Duodenal mucosa (tissue), 2 donors: ENCODE data around the gene MAN1C1.

Experiments
- H3K27ac ChIP-seq: one replicate; pipeline ENCODE4 v1.7.0; 2013; ENCODE audit warnings: low read depth, low read length
- H3K27me3 ChIP-seq, 2 donors: one replicate each; pipeline ENCODE4 v1.7.0; 2013; ENCODE audit warnings: low read length in 2 of 2, control low read depth in 1 of 2; ENCODE audit not compliant: insufficient read depth in 2 of 2, control insufficient read depth in 1 of 2
- H3K36me3 ChIP-seq, 2 donors: one replicate each; pipeline ENCODE4 v1.7.0; 2013; ENCODE audit warnings: low read length in 2 of 2, control low read depth in 1 of 2; ENCODE audit not compliant: insufficient read depth in 2 of 2, control insufficient read depth in 1 of 2
- H3K4me1 ChIP-seq, 2 donors: one replicate each; pipeline ENCODE4 v1.7.0; 2013; ENCODE audit warnings: low read length in 2 of 2, control low read depth in 1 of 2; ENCODE audit not compliant: insufficient read depth in 2 of 2, control insufficient read depth in 1 of 2
- H3K4me3 ChIP-seq, 2 donors: one replicate each; pipeline ENCODE4 v1.7.0; 2013; ENCODE audit warnings: low read length in 2 of 2, low read depth in 1 of 2
- H3K9ac ChIP-seq, 2 donors: one replicate each; pipeline ENCODE4 v1.7.0; 2013; ENCODE audit warnings: low read length in 2 of 2, low read depth in 1 of 2
- H3K9me3 ChIP-seq, 2 donors: one replicate each; pipeline ENCODE4 v1.7.0; 2013; ENCODE audit warnings: low read length in 2 of 2, control low read depth in 1 of 2; ENCODE audit not compliant: control insufficient read depth in 1 of 2

MAN1C1 gene

GRCh38 chr1:25769625-25770383 lies 153.2 kb downstream of the MAN1C1 start:
- H3K27ac ChIP-seq = no peak overlapping the region
- no peak overlapping the region for H3K9ac ChIP-seq
- peaks cover 0 to 12% of the 10 kb centered on the region in 2 donors for H3K36me3 ChIP-seq
- no peak overlapping the region for H3K4me3 ChIP-seq
- no peaks in the 10 kb centered on the region for H3K27me3 ChIP-seq
- no peaks in the 10 kb centered on the region for H3K9me3 ChIP-seq
- H3K4me1 ChIP-seq = peaks cover 30 to 31% of the 10 kb centered on the region in 2 donors

- Histone ChIP-seq H3K4me1 (peaks cover 34 to 37% of the 10 kb centered on the region in 2 donors), H3K9me3 (no peaks in the 10 kb centered on the region), H3K27me3 (no peaks in the 10 kb centered on the region), H3K27ac (no peak overlapping the region), H3K36me3 (peaks cover 0 to 12% of the 10 kb centered on the region in 2 donors), H3K4me3 (peak overlapping the region in 1 of 2 donors; percentile 6), H3K9ac (no peak overlapping the region)
Observed at GRCh38 chr1:25770541-25771220, 154.1 kb downstream of the MAN1C1 start.

GRCh38 chr1:25771221-25772114 lies 154.9 kb downstream of the MAN1C1 start:
- no peak overlapping the region for H3K27ac ChIP-seq
- H3K9ac ChIP-seq = no peak overlapping the region

GRCh38 chr1:25772164-25772563 lies 155.6 kb downstream of the MAN1C1 start:
- Histone ChIP-seq H3K27me3 (no peaks in the 10 kb centered on the region), H3K27ac (no peak overlapping the region), H3K4me1 (peaks cover 30 to 37% of the 10 kb centered on the region in 2 donors), H3K4me3 (no peak overlapping the region), H3K9me3 (no peaks in the 10 kb centered on the region), H3K9ac (no peak overlapping the region), H3K36me3 (peaks cover 0 to 12% of the 10 kb centered on the region in 2 donors)

More at GRCh38 chr1:25771221-25772114, 154.9 kb downstream of the MAN1C1 start:
- Histone ChIP-seq H3K4me3 (peak overlapping the region in 1 of 2 donors; percentile 6), H3K9me3 (no peaks in the 10 kb centered on the region), H3K27me3 (no peaks in the 10 kb centered on the region), H3K4me1 (peaks cover 34 to 37% of the 10 kb centered on the region in 2 donors), H3K36me3 (peaks cover 0 to 12% of the 10 kb centered on the region in 2 donors)

- no peak overlapping the region for H3K9ac ChIP-seq
- no peaks in the 10 kb centered on the region for H3K9me3 ChIP-seq
- no peaks in the 10 kb centered on the region for H3K27me3 ChIP-seq
- H3K4me3 ChIP-seq = no peak overlapping the region
- H3K36me3 ChIP-seq = peaks cover 0 to 12% of the 10 kb centered on the region in 2 donors
- no peak overlapping the region for H3K27ac ChIP-seq
- peaks cover 30 to 37% of the 10 kb centered on the region in 2 donors for H3K4me1 ChIP-seq
Observed at GRCh38 chr1:25772692-25773245, 156.2 kb downstream of the MAN1C1 start.

GRCh38 chr1:25773441-25774125 lies 157.0 kb downstream of the MAN1C1 start:
- Histone ChIP-seq H3K4me3 (no peak overlapping the region), H3K36me3 (peaks cover 0 to 12% of the 10 kb centered on the region in 2 donors), H3K27ac (no peak overlapping the region), H3K4me1 (peaks cover 30 to 37% of the 10 kb centered on the region in 2 donors), H3K9ac (no peak overlapping the region), H3K27me3 (no peaks in the 10 kb centered on the region), H3K9me3 (no peaks in the 10 kb centered on the region)

- no peaks in the 10 kb centered on the region for H3K27me3 ChIP-seq
- H3K4me3 ChIP-seq = no peak overlapping the region
- no peaks in the 10 kb centered on the region for H3K9me3 ChIP-seq
- no peak overlapping the region for H3K9ac ChIP-seq
- H3K36me3 ChIP-seq = peaks cover 0 to 7% of the 10 kb centered on the region in 2 donors
- H3K27ac ChIP-seq = no peak overlapping the region
- H3K4me1 ChIP-seq = peaks cover 30 to 37% of the 10 kb centered on the region in 2 donors
Observed at GRCh38 chr1:25774206-25774803, 157.7 kb downstream of the MAN1C1 start.

- Histone ChIP-seq H3K9me3 (no peaks in the 10 kb centered on the region), H3K27me3 (no peaks in the 10 kb centered on the region), H3K4me1 (peaks cover 30 to 37% of the 10 kb centered on the region in 2 donors), H3K36me3 (peaks cover 0 to 6% of the 10 kb centered on the region in 2 donors), H3K9ac (no peak overlapping the region), H3K4me3 (no peak overlapping the region), H3K27ac (no peak overlapping the region)
Observed at GRCh38 chr1:25774921-25775771, 158.6 kb downstream of the MAN1C1 start.
